Astrocyte of the cerebellum (primary cell): Measurements from ENCODE around the gene ZBTB47.

Experiments used
- DNase-seq: peaks from one replicate; pipeline ENCODE4 v3.0.0-alpha.2; 2011; ENCODE audit warnings: low read depth
- H3K4me3 ChIP-seq: 2 replicates; pipeline ENCODE4 v1.5.1; 2011; ENCODE audit warnings: mild to moderate bottlenecking, low read depth, low read length, moderate library complexity
- CTCF ChIP-seq: IDR thresholded peaks from 2 replicates; pipeline ENCODE4 v1.5.1; 2012; ENCODE audit warnings: low read length, low read depth, moderate library complexity, mild to moderate bottlenecking; ENCODE audit errors: missing control alignments
- in situ Hi-C: cut with HindIII; loops from 2 replicates; pipeline ENCODE4 v1.10.0; 2017; ENCODE audit warnings: low sequenced_read_pairs

Gene ZBTB47

GRCh38 chr3:42651248-42652091, 2.0 kb upstream of the ZBTB47 start:
- no peak for TF ChIP-seq CTCF
- in situ Hi-C loops: loop anchor here (5.0 kb wide), 1 partner anchor 41 kb away; no protein-coding TSS in a partner anchor
- no peak for DNase-seq
- peak overlapping the region; percentile 11 for H3K4me3 ChIP-seq

- in situ Hi-C loops: loop anchor here (5.0 kb wide), 1 partner anchor 40 kb away; no protein-coding TSS in a partner anchor
- H3K4me3 ChIP-seq: peak overlapping the region; percentile 79
Measured at GRCh38 chr3:42652251-42652610, 1.3 kb upstream of the ZBTB47 start.

GRCh38 chr3:42652611-42653302, 740 bp upstream of the ZBTB47 start:
- no peak for DNase-seq
- peak overlapping the region; percentile 79 for H3K4me3 ChIP-seq
- in situ Hi-C loops: loop anchor here (5.0 kb wide), 1 partner anchor 40 kb away; no protein-coding TSS in a partner anchor

More at GRCh38 chr3:42652251-42652610, 1.3 kb upstream of the ZBTB47 start:
- no peak for DNase-seq
- no peak for TF ChIP-seq CTCF

GRCh38 chr3:42653303-42653559, 266 bp upstream of the ZBTB47 start:
- no peak for TF ChIP-seq CTCF
- no peak for DNase-seq

More at GRCh38 chr3:42652611-42653302, 740 bp upstream of the ZBTB47 start:
- no peak for TF ChIP-seq CTCF

GRCh38 chr3:42654331-42655201, 1.1 kb downstream of the ZBTB47 start:
- peak overlapping the region; percentile 79 for H3K4me3 ChIP-seq
- in situ Hi-C loops: loop anchor here (5.0 kb wide), 1 partner anchor 38 kb away; no protein-coding TSS in a partner anchor
- peak; percentile 15 for TF ChIP-seq CTCF
- no peak for DNase-seq

More at GRCh38 chr3:42653303-42653559, 266 bp upstream of the ZBTB47 start:
- in situ Hi-C loops: loop anchor here (5.0 kb wide), 1 partner anchor 39 kb away; no protein-coding TSS in a partner anchor
- H3K4me3 ChIP-seq: peak overlapping the region; percentile 79

- peak overlapping the region; percentile 79 for H3K4me3 ChIP-seq
- in situ Hi-C loops: no loop called here
- DNase-seq: no peak
- no peak for TF ChIP-seq CTCF
Measured at GRCh38 chr3:42655331-42655888, 1.9 kb downstream of the ZBTB47 start.
